Right forelimb (tissue), 1 donor: Measurements from ENCODE around the gene ZNF792.
"Not testable (repeated sequence)": the region's sequence is repeated elsewhere in the genome, so short reads cannot be mapped to it uniquely, and the experiment has no call there.

Source experiments
- DNase-seq: peaks from one replicate; pipeline ENCODE4 v3.0.0-alpha.2; 2018

The ZNF792 gene

DNA sequence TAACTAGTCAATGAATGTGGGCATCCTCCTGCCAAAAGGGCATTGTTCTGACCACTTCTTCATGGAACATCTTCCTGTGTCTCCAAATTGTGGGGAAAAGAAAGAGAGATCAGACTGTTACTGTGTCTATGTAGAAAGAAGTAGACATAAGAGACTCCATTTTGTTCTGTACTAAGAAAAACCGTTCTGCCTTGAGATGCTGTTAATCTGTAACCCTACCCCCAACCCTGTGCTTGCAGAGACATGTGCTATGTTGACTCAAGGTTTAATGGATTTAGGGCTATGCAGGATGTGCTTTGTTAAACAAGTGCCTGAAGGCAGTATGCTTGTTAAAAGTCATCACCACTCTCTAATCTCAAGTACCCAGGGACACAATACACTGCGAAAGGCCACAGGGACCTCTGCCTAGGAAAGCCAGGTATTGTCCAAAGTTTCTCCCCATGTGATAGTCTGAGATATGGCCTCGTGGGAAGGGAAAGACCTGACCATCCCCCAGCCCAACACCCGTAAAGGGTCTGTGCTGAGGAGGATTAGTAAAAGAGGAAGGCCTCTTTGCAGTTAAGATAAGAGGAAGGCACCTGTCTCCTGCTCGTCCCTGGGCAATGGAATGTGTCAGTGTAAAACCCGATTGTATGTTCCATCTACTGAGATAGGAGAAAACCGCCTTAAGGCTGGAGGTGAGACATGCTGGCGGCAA, 43.8 kb downstream of the ZNF792 start:
- not testable (repeated sequence) for DNase-seq

- DNase-seq, result no peak
Measured at GRCh38 chr19:34918190-34918589, 45.8 kb downstream of the ZNF792 start.

- not testable (repeated sequence) for DNase-seq
Measured at GRCh38 chr19:34917144-34917543, 46.9 kb downstream of the ZNF792 start.

DNA sequence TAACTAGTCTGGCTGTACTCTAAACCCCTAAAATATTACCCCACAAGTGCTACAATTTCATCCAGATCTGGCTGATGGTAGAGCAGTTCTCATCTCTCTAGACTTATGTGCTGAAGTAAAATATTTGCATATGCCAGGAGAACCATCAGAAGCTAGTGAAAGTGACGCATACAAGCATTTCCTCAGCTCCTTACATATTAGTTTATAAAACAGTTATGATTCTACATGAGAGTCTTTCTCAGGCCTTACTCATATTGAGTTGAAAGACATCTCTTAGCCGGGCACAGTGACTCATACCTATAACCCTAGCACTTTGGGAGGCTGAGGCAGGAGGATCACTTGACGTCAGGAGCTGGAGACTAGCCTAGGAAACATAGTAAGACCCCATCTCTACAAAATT, 53.3 kb downstream of the ZNF792 start:
- DNase-seq, result no peak
